GM15510 (cell line): ENCODE measurements around the gene CCL14.

Source experiments
- POLR2A ChIP-seq: IDR thresholded peaks from 3 replicates; pipeline ENCODE4 v1.6.1; 2011; ENCODE audit warnings: borderline replicate concordance; ENCODE audit not compliant: insufficient read length; ENCODE audit errors: extremely low read depth

The CCL14 gene

DNA sequence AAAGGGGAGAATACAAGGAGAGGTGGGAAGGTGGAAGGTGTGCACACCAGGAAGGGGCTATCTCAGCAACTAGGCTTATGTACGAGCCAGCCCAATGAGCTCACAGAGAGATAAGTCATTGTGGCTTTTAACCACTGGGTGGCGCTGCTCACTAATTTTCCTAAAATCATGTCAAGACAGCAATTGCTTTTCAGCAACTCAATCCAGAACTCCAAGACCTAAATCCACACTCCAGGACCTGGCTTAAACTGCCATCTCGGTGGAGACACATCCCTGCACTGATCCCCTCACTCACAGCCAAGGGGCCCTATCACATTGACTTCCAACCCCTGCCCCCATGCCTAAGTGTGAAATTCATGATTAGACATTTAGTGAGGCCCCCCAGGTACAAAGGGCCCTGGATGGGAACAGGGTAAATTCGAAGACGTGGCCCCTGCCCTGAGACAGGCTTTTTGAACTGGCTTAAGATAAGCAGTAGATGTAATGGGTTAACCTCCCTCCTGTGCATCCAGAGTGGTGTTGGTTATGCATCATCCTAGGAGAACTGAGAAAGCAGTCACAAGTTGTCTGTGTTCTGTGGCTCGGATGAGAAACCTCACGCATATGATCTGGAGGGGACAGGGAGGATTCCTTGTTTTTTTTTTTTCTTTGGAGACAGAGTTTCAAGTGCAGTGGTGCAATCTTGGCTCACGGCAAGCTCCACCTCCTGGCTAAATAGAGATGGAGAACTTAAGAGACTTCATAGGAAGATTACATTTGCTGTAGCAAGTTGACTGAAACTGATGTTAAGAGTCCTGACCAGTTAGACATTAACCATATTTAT lies 16.8 kb downstream of the CCL14 start:
- TF ChIP-seq POLR2A, result no peak

DNA sequence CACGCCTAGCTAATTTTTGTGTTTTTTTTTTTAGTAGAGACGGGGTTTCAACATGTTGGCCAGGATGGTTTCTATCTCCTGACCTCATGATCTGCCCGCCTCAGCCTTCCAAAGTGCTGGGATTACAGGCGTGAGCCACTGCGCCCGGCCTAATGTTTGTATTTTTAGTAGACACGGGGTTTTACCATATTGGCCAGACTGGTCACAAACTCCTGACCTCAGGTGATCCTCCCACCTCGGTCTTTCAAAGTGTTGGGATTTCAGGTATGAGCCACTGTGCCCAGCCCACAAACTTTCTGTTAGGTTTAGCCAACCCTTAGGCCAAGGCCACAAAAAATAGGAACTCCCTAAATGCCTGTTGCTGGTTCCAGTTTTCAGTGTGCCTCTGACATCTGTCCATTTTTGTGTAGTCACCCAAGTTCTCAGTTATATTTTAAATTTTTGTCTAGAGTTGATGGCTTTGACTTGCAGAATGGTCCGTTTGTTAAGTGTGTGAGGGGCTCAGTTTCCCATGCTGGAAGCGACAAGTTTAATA lies 17.9 kb downstream of the CCL14 start:
- no peak for TF ChIP-seq POLR2A

DNA sequence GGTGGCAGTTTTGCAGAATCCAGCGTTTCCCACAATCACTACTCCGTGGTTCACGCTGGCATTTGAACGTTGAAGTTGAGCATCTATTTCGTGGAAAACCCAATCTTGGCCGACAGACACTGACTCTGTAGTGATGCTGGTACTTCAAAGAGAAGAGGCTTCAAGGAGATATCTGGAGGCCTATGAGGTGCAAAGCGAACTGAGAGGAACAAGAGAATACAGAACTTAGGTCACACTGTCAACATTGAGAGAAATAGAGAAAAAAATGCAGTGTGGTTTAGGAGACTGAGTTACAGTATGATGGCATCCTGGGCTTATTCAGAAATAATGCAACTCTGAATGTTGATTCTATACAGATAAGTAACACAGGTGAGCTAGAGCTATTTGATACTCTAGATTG lies 21.3 kb downstream of the CCL14 start:
- TF ChIP-seq POLR2A, result no peak

DNA sequence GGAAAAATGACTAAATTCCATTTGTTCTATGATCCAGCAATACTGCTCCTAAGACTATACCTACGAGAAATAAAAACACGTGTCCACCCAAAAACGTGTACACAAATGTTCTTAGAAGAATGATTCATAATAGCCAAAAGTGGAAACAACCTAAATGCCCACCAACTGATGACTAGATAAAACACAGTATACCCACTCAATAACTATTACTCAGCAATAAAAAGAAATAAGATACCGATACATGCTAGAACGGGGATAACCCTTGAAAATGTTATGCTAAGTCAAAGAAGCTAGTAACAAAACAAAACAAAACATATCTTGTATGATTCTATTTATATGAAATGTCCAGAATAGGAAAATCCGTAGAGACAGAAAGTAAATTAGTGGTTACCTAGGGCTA lies 22.9 kb downstream of the CCL14 start:
- TF ChIP-seq POLR2A, result no peak

DNA sequence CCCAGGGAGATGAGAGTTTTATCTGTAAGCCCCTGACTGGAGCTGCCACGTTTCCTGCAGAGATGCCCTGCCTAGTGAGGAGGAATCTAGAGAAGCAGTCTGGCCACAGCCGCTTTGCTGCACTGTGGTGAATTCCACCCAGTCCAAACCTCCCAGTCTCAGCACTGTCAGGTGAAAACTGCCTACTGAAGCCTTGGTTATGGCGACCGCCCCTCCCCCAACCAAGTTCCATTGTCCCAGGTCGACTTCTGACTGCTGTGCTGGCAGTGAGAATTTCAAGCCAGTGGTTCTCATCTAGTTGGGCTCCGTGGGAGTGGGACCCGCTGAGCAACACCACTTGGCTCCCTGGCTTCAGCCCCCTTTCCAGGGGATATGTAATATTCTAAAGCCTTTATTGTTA lies 32.8 kb downstream of the CCL14 start:
- no peak for TF ChIP-seq POLR2A

DNA sequence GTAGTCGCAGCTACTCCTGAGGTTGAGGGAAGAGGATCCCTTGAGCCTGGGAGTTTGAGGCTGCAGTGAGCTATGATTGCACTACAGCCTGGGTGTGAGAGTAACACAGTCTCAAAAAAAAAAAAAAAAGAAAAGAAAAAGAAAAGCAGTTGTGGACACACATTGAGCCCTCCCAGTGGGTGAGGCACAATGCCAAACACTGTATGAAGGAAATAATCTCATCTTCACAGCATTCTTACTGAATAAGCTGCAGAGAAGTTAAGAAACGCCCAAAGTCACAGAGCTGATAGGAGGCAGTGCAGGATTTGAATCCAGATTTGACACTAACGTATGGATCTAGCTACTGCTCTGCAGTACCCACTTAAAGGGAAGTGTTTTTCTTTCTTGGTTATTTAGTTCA lies 37.1 kb downstream of the CCL14 start:
- TF ChIP-seq POLR2A, result no peak

DNA sequence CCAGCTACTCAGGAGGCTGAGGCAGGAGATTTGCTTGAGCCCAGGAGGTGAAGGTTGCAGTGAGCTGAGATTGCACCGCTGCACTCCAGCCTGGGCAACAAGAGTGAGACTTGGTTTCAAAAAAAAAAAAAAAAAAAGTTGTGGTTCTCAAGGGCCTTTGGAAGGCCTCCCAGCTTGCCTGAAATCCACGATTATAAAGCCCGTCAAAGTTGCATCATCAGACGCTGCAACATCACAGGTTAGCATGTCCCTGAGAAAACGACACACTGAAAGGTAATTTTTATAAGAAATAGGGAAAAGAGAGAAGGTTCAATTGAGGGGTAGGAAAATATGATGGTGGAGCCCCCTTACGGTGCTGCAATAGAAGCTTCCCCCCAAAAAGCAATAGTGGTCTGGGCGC lies 38.4 kb downstream of the CCL14 start:
- TF ChIP-seq POLR2A, result no peak

DNA sequence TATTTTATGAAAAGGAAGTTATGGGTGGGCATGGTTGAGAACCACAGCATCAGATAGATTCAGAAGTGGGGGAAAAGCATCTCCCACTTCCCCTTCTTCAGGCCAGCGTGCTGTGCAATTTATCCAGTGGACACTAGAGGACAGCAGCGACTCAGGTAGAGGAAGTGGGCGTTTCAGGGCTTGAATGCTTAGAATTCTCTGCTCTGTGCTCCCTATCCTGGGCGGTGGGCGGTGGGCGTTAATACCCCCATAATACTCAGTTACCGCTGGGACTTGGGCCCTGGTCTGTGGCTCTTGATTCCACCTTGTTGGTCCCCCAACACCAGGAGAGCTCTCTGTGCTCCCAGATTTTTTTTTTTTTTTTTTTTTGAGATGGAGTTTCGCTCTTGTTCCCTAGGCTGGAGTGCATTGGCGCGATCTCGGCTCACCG lies 39.4 kb downstream of the CCL14 start:
- TF ChIP-seq POLR2A, result no peak

DNA sequence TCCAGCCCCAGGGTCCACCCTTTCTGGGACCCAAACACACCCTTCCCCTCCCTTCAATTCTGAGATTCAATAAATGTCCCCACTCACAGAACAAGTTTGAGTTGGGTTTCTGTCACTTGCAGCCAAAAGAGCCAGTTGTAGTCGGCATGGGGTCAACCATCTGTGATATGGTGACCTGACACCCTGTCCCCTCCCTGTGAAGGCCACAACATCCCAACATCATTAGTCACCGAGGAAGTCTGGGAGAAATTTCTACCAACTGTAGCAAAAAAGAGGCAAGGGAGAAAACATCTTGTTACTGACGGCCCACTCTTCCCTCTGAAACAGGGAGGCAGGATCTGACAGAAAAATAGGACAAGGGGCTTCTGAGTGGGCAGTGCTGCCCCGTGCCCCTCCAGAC lies 42.4 kb downstream of the CCL14 start:
- TF ChIP-seq POLR2A, result no peak

DNA sequence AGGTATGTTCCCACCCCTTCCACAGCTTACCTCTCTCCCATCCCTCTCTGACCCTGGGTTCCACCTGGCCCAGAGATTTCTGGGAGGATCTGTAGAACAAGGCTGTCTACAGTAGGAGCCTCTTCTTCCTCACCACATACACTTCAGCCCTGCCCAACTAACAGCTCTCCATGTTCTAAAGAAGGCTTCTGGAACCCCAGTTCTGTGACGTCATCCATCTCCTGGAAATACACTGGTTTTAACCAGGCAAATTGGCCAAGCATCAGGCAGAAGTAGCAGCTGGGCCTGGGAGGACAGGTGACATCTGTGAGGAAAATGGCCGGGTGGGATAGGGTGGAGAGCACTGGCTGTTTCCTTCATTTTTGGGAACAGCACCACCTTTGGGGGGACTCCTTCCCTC lies 43.0 kb downstream of the CCL14 start, which contains the start of gene LYZL6:
Gene LYZL6 (minus strand): TSS at position 177 of the 400 bp plus-strand sequence. CDS start 4,357 bp downstream, outside the sequence.
- TF ChIP-seq POLR2A, result no peak

DNA sequence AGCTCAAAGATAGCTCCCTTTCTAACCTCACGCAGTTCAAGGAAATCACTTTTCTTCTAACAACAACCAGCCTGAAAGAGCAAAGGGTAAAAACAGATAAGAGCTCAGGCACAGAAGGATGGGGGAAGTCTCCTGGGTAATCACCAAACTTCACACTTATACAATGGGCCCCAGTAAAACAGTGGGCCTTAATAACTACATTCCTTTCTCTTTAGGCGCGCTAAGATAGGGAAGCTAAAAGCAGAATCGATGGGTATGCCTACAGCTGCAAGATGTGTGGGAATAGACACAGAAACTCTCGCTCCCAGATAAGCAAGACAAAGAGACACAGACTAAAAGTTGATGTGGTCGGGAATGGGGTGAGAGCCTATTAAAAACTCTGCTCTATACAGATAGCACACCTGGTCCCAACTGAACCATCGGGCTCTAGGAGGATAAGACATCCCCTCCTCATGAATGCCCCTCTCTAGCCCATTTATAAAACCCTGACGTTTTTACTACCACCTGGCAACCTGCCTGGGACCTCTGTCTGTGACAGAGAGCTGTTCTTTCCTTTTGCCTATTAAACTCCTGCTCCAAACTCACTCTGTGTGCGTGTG lies 43.8 kb downstream of the CCL14 start:
- no peak for TF ChIP-seq POLR2A

DNA sequence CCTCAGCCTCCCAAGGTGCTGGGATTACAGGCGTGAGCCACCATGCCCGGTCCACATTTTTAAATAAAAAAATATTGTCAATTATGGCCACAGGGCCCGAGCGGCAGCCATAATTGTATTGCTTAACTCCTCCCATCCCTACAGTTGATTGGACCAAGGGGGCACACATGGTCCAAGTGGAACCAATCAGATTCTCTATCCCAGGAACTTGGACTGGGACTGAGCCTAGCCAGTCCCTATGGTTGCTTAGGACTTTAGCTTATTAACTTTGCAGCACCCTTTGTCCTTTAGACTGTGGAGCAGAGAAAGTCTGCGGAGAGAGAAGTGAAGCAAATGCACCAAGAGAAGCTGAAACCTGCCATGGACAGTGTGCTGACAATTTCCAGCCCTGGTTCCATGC lies 50.5 kb downstream of the CCL14 start:
- no peak for TF ChIP-seq POLR2A

DNA sequence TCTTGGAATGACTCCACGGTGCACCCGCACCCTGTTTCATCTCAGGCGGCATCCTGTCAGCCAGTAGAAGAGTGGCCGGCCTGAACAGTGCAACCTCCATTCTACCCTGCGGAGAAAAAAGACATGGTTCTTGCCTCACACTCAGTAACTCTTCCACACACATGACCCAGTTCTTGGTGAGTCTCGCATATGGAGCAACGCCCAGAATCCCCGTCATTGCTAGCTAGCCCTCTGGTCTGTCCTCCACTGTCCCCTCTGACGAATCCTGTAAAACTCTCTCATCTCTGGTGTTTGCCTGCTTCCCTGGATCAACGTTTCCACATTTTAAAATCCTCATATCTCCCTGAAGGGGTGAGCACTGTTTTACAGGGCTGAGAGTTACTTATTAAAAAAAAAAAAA lies 51.8 kb downstream of the CCL14 start:
- TF ChIP-seq POLR2A, result no peak
